Measurements from ENCODE around the gene CDKN2AIP. TPM values are rescaled to one million over a fixed set of nuclear protein-coding genes. Genes with fewer than 3 reads are reported as not detected.
"Not testable (repeated sequence)": the region's sequence is repeated elsewhere in the genome, so short reads cannot be mapped to it uniquely, and the experiment has no call there.

CDKN2AIP gene
- total and polyA plus RNA-seq, 2 donors = 29.1 to 33.2 TPM

GRCh38 chr4:183450108-183450507 lies 5.7 kb downstream of the CDKN2AIP start:
- Histone ChIP-seq H3K27me3 (ENCODE audit: control insufficient read depth in 2 of 2, insufficient read depth in 1 of 2, low read length in 1 of 2) (no peaks in the 10 kb centered on the region), H3K9me3 (ENCODE audit: control insufficient read depth in 2 of 2, insufficient read depth in 1 of 2, low read length in 1 of 2) (no peaks in the 10 kb centered on the region), H3K4me1 (ENCODE audit: control insufficient read depth in 2 of 2, insufficient read depth in 2 of 2, low read length in 2 of 2) (peaks cover 10 to 13% of the 10 kb centered on the region in 2 donors), H3K36me3 (ENCODE audit: control insufficient read depth in 2 of 2, insufficient read depth in 2 of 2, low read length in 1 of 2) (peaks cover 15 to 54% of the 10 kb centered on the region in 2 donors), H3K4me3 (ENCODE audit: low read length in 2 of 2) (no peak overlapping the region), H3K27ac (ENCODE audit: low read depth in 1 of 2, low read length in 1 of 2) (no peak overlapping the region)
- DNase-seq (ENCODE audit: low read depth in 6 of 9, low spot score in 9 of 9) = no peak
- 100% methylated on average over 1 of the region's 1 CpG for WGBS

DNA sequence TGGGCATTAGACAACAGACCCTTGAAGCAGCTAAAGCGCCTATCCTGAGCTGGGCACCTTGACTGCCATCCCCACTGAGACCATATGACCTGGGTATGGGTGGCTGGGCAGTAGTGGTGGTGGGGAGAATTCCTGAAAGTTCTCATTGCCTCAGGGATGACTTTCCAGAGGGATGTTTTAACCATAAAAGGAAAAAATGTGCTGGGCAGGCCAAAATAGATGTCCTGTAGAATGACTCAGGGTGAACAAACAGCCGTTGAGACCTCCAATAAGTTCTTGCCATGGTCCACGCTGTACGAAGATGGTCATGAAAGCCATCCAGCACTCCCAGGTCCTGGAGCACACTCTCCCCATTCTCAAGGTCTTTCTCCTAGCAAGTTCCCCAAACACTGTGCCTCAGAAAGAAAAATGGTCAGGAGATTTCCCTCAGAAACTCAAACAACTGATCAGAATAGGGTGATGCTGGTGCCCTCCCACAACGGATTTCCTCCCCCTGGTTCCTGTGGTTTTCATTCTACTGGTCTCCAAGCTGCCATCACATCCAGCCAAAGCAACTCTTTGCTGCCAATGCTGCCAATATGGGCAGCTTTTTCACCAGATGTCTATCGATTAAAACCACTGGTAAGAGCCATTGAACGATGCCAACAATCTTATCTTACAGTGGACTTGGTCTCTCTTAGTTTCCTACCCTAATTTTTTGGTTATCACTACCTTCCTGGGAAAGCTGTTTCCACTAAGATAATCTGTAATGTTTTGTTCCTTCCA lies 11.2 kb downstream of the CDKN2AIP start:
- Histone ChIP-seq H3K36me3 (ENCODE audit: control insufficient read depth in 2 of 2, insufficient read depth in 2 of 2, low read length in 1 of 2) (peaks cover 4 to 23% of the 10 kb centered on the region in 2 donors), H3K4me1 (ENCODE audit: control insufficient read depth in 2 of 2, insufficient read depth in 2 of 2, low read length in 2 of 2) (no peaks in the 10 kb centered on the region), H3K4me3 (ENCODE audit: low read length in 2 of 2) (no peak overlapping the region), H3K9me3 (ENCODE audit: control insufficient read depth in 2 of 2, insufficient read depth in 1 of 2, low read length in 1 of 2) (no peaks in the 10 kb centered on the region), H3K27ac (ENCODE audit: low read depth in 1 of 2, low read length in 1 of 2) (no peak overlapping the region), H3K27me3 (ENCODE audit: control insufficient read depth in 2 of 2, insufficient read depth in 1 of 2, low read length in 1 of 2) (no peaks in the 10 kb centered on the region)
- 42% methylated on average over 7 of the region's 7 CpGs for WGBS
- no peak for DNase-seq (ENCODE audit: low read depth in 6 of 9, low spot score in 9 of 9)

GRCh38 chr4:183458005-183458404 lies 13.6 kb downstream of the CDKN2AIP start:
- DNase-seq (ENCODE audit: low read depth in 6 of 9, low spot score in 9 of 9) = no peak
- H3K27ac ChIP-seq (ENCODE audit: low read depth in 1 of 2, low read length in 1 of 2) = no peak overlapping the region
- no peaks in the 10 kb centered on the region for H3K27me3 ChIP-seq (ENCODE audit: control insufficient read depth in 2 of 2, insufficient read depth in 1 of 2, low read length in 1 of 2)
- H3K4me3 ChIP-seq (ENCODE audit: low read length in 2 of 2) = no peak overlapping the region
- WGBS = 78% methylated on average over 5 of the region's 5 CpGs
- H3K9me3 ChIP-seq (ENCODE audit: control insufficient read depth in 2 of 2, insufficient read depth in 1 of 2, low read length in 1 of 2) = no peaks in the 10 kb centered on the region
- H3K4me1 ChIP-seq (ENCODE audit: control insufficient read depth in 2 of 2, insufficient read depth in 2 of 2, low read length in 2 of 2) = no peaks in the 10 kb centered on the region
- peaks cover 0 to 11% of the 10 kb centered on the region in 2 donors for H3K36me3 ChIP-seq (ENCODE audit: control insufficient read depth in 2 of 2, insufficient read depth in 2 of 2, low read length in 1 of 2)

DNA sequence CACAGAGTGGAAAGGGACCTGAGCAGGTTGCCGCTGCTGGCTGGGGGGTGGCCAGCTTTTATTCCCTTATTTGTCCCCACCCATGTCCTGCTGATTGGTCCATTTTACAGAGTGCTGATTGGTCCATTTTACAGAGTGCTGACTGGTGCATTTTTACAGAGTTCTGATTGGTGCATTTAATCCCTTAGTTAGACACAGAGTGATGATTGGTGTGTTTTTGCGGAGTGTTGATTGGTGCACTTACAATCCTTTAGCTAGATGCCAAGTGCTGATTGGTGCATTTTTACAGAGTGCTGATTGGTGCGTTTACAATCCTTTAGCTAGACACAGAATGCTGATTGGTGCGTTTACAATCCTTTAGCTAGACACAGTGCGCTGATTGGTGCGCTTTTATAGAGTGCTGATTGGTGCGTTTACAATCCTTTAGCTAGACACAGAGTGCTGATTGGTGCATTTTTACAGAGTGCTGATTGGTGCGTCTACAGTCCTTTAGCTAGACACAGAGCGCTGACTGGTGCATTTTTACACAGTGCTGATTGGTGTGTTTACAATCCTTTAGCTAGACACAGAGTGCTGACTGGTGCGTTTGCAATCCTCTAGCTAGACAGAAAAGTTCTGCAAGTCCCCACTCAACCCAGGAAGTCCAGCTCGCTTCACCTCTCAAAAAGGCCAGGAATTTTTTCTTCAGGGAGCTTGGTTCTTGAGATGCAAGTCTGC lies 19.6 kb downstream of the CDKN2AIP start:
- not testable (repeated sequence) for H3K4me3 ChIP-seq (ENCODE audit: low read length in 2 of 2); DNase-seq (ENCODE audit: low read depth in 6 of 9, low spot score in 9 of 9); H3K4me1 ChIP-seq (ENCODE audit: control insufficient read depth in 2 of 2, insufficient read depth in 2 of 2, low read length in 2 of 2); H3K27ac ChIP-seq (ENCODE audit: low read depth in 1 of 2, low read length in 1 of 2); H3K36me3 ChIP-seq (ENCODE audit: control insufficient read depth in 2 of 2, insufficient read depth in 2 of 2, low read length in 1 of 2); H3K27me3 ChIP-seq (ENCODE audit: control insufficient read depth in 2 of 2, insufficient read depth in 1 of 2, low read length in 1 of 2); H3K9me3 ChIP-seq (ENCODE audit: control insufficient read depth in 2 of 2, insufficient read depth in 1 of 2, low read length in 1 of 2)
- 62% methylated on average over 8 of the region's 11 CpGs for WGBS

- not testable (repeated sequence) for H3K4me3 ChIP-seq (ENCODE audit: low read length in 2 of 2); H3K36me3 ChIP-seq (ENCODE audit: control insufficient read depth in 2 of 2, insufficient read depth in 2 of 2, low read length in 1 of 2); H3K27ac ChIP-seq (ENCODE audit: low read depth in 1 of 2, low read length in 1 of 2); H3K9me3 ChIP-seq (ENCODE audit: control insufficient read depth in 2 of 2, insufficient read depth in 1 of 2, low read length in 1 of 2); DNase-seq (ENCODE audit: low read depth in 6 of 9, low spot score in 9 of 9); H3K27me3 ChIP-seq (ENCODE audit: control insufficient read depth in 2 of 2, insufficient read depth in 1 of 2, low read length in 1 of 2); H3K4me1 ChIP-seq (ENCODE audit: control insufficient read depth in 2 of 2, insufficient read depth in 2 of 2, low read length in 2 of 2)
- 61% methylated on average over 5 of the region's 5 CpGs for WGBS
Measured at GRCh38 chr4:183465879-183466278, 21.4 kb downstream of the CDKN2AIP start.

DNA sequence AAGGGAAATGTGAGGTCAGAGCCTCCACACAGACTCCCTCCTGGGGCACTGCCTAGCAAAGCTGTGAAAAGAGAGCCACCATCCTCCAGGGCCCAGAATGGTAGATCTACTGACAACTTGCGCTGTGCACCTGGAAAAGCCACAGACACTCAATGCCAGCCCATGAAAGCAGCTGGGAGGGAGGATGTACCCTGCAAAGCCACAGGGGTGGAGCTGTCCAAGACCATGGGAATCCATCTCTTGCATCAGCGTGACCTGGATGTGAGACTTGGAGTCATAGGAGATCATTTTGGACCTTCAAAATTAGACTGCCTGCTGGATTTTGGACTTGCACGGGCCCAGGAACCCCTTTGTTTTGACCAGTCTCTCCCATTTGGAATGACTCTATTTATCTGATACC lies 22.8 kb downstream of the CDKN2AIP start:
- Histone ChIP-seq H3K36me3 (ENCODE audit: control insufficient read depth in 2 of 2, insufficient read depth in 2 of 2, low read length in 1 of 2) (no peaks in the 10 kb centered on the region), H3K27me3 (ENCODE audit: control insufficient read depth in 2 of 2, insufficient read depth in 1 of 2, low read length in 1 of 2) (no peaks in the 10 kb centered on the region), H3K4me1 (ENCODE audit: control insufficient read depth in 2 of 2, insufficient read depth in 2 of 2, low read length in 2 of 2) (no peaks in the 10 kb centered on the region), H3K27ac (ENCODE audit: low read depth in 1 of 2, low read length in 1 of 2) (no peak overlapping the region), H3K9me3 (ENCODE audit: control insufficient read depth in 2 of 2, insufficient read depth in 1 of 2, low read length in 1 of 2) (no peaks in the 10 kb centered on the region), H3K4me3 (ENCODE audit: low read length in 2 of 2) (no peak overlapping the region)
- WGBS = 90% methylated on average over 3 of the region's 3 CpGs
- DNase-seq (ENCODE audit: low read depth in 6 of 9, low spot score in 9 of 9) = no peak

DNA sequence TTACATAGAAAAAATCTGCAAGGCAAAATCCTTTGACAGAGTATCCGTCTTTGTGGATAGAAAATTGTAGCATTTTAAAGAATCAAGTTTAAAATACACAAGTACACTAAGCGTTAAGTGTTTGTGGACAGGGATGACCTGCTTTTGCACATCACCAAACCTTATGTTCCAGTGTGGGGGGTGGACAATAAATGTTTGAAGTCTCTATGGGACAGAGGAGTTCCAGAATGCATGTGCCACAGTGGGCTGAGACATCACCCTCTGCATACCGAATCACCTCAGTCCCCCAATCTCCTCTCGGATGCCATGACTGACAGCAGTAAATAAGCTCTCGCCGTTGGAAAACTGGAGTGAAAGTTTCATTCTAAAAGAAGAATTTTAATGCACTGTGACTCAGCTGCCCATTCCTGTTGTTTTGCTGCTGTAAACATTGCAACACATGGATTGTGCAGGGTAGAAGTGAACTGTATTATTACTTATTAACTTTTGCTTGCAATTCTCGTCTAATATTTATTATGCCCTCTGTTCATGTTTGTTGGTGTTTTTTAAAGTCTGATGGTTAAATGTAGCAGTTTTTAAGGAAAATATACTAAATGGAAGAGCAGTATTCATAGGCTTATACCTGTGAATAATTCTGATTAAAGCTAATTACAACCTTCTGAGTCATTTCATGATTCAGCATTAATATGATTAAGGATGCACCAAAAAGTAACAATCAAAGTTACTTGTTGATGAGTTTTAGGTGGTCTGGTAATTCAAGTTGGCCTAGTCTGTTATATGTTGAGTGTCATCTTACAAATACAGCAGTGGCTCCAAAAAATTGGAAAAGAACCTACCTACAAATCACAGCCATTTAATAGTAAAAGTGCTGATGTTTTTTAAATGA lies 24.0 kb downstream of the CDKN2AIP start:
- Histone ChIP-seq H3K9me3 (ENCODE audit: control insufficient read depth in 2 of 2, insufficient read depth in 1 of 2, low read length in 1 of 2) (no peaks in the 10 kb centered on the region), H3K36me3 (ENCODE audit: control insufficient read depth in 2 of 2, insufficient read depth in 2 of 2, low read length in 1 of 2) (no peaks in the 10 kb centered on the region), H3K27me3 (ENCODE audit: control insufficient read depth in 2 of 2, insufficient read depth in 1 of 2, low read length in 1 of 2) (no peaks in the 10 kb centered on the region), H3K4me1 (ENCODE audit: control insufficient read depth in 2 of 2, insufficient read depth in 2 of 2, low read length in 2 of 2) (no peaks in the 10 kb centered on the region), H3K27ac (ENCODE audit: low read depth in 1 of 2, low read length in 1 of 2) (no peak overlapping the region), H3K4me3 (ENCODE audit: low read length in 2 of 2) (no peak overlapping the region)
- 55% methylated on average over 7 of the region's 7 CpGs for WGBS
- DNase-seq (ENCODE audit: low read depth in 6 of 9, low spot score in 9 of 9) = no peak

DNA sequence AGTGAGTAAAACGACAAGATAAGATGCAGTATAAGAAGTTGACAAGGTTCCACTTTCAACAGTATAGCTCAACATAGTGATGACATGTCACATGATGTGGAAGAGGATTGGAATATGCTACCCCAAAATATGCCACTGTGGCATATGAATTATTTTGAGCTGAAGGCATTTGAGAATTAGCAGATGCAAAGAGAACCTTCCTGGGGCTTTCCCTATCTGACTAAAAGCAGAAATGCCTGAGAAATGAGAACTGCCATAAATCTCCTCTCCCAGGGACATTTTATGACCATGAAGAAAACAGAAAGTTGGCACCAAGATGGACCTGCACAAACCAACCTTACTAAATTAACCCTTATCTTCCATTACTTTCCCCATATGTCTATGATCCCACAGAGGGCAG lies 24.8 kb downstream of the CDKN2AIP start:
- no peak for DNase-seq (ENCODE audit: low read depth in 6 of 9, low spot score in 9 of 9)
- H3K4me3 ChIP-seq (ENCODE audit: low read length in 2 of 2) = no peak overlapping the region
- H3K9me3 ChIP-seq (ENCODE audit: control insufficient read depth in 2 of 2, insufficient read depth in 1 of 2, low read length in 1 of 2) = no peaks in the 10 kb centered on the region
- H3K36me3 ChIP-seq (ENCODE audit: control insufficient read depth in 2 of 2, insufficient read depth in 2 of 2, low read length in 1 of 2) = no peaks in the 10 kb centered on the region
- 97% methylated on average over 1 of the region's 1 CpG for WGBS
- H3K4me1 ChIP-seq (ENCODE audit: control insufficient read depth in 2 of 2, insufficient read depth in 2 of 2, low read length in 2 of 2) = no peaks in the 10 kb centered on the region
- H3K27me3 ChIP-seq (ENCODE audit: control insufficient read depth in 2 of 2, insufficient read depth in 1 of 2, low read length in 1 of 2) = no peaks in the 10 kb centered on the region
- H3K27ac ChIP-seq (ENCODE audit: low read depth in 1 of 2, low read length in 1 of 2) = no peak overlapping the region

- Histone ChIP-seq H3K27me3 (ENCODE audit: control insufficient read depth in 2 of 2, insufficient read depth in 1 of 2, low read length in 1 of 2) (no peaks in the 10 kb centered on the region), H3K27ac (ENCODE audit: low read depth in 1 of 2, low read length in 1 of 2) (no peak overlapping the region), H3K36me3 (ENCODE audit: control insufficient read depth in 2 of 2, insufficient read depth in 2 of 2, low read length in 1 of 2) (no peaks in the 10 kb centered on the region), H3K9me3 (ENCODE audit: control insufficient read depth in 2 of 2, insufficient read depth in 1 of 2, low read length in 1 of 2) (no peaks in the 10 kb centered on the region), H3K4me1 (ENCODE audit: control insufficient read depth in 2 of 2, insufficient read depth in 2 of 2, low read length in 2 of 2) (no peaks in the 10 kb centered on the region), H3K4me3 (ENCODE audit: low read length in 2 of 2) (no peak overlapping the region)
- WGBS = 98% methylated on average over 2 of the region's 2 CpGs
- DNase-seq (ENCODE audit: low read depth in 6 of 9, low spot score in 9 of 9) = no peak
Measured at GRCh38 chr4:183469936-183470335, 25.5 kb downstream of the CDKN2AIP start.
